Stimulated activated CD4-positive, alpha-beta T cell treated with anti-CD3 and anti-CD28 coated beads, Interleukin-4, amount 100 ng/mL, for 4 hours (primary cell): ENCODE data around the gene KRTAP22-2.

ENCODE experiments used
- DNase-seq, 2 experiments: peaks; one replicate each; pipeline ENCODE4 v3.0.0-alpha.2; 2020

The KRTAP22-2 gene

DNA sequence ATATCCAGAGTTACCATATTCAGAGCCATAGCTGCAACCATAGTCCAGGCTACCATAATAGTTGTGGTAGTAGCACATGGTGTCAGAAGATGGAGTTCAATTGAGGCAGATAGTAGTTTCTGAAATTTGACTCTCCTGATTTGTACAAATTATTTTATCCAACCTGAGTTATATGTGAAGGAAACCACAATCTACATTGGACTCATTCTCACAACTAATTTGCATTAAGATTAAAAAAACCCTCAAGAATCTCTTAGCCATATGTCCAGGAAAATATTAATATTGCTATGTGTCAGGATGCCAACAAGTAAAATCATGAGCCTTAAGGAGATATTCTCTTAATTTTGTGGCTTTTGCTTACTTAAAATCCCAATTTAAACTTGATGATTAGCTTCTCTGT, at the start of gene KRTAP22-2:
Gene KRTAP22-2, minus strand, starts transcription at position 101 of the 400 bp plus-strand sequence.
- no peak for DNase-seq

DNA sequence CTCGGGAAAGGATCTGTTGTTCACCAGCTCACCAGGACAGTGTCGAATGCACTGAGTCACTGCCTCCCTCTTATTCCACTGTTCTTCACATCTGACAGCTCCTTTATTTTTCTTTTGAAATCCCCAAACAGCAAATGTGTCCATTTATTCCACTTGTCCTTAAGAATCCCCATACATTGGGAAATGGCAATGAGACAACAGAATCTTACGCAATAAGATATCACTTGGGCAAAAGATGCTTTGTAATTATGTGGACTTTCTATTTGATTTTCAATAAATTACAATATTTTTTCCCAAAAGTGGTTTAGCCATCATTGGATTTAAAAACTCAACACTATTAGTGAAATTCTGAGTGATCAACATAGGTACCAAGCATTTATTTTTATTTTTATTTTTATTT, 48.5 kb upstream of the KRTAP22-2 start:
- DNase-seq, result no peak

DNA sequence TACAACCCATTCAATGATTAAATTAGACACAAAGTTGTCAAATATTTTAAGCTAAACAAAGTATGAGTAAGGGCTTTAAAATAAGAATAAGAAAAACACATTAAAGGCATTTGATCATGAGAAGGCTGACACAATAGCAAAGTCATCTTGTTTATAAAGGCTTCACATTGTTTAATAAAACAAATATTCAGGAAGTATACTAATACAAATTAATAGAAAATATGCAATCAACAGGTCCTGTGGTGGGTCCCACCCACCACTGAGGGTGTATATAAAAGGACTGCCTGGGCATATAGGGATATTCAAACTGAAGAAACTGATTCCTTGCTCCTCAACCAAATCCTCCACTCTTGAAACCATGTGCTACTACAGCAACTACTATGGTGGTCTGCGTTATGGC, 44.7 kb upstream of the KRTAP22-2 start, which contains the start of gene KRTAP20-2:
Gene KRTAP20-2, plus strand, starts transcription at position 301 of the 400 bp plus-strand sequence. Its CDS starts 58 bp downstream, at position 359.
- DNase-seq, result no peak

DNA sequence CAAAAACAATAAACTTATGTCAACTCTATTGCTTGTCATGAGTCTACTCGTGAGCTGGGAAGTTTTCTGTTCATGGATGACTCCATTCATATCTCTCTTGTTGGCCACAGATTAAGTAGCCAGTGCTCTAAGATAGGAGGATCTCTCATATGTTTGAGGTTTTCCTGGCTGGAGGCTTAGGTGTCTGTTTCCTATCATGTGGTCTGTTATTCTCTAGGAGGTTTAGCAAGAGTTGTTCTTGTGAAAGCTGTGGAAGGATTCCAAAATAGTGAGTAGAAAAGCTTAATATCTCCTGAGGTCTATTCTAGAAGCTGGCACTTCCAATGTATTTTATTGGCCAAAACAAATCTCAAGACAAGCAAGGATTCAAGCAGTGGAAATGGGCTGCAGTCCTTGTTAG, 39.0 kb upstream of the KRTAP22-2 start:
- no peak for DNase-seq

DNA sequence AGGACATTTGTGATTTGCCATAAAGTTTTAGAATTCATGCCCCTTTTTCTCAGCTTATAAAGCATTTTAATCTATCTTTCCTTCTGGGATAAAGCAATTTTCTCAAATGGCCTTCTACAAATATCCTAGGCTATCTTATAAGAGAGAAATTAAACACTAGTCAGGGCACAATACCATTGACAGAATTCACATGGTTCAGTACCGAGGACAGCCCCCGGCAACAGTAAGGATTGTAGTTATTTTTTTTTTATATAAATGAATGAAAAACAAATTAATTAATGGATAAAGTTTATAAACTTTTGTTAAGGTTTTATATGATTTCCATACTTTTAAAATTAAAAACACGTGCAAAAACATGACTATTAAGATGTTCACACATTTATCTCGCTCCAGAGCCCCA, 37.9 kb upstream of the KRTAP22-2 start:
- no peak for DNase-seq

DNA sequence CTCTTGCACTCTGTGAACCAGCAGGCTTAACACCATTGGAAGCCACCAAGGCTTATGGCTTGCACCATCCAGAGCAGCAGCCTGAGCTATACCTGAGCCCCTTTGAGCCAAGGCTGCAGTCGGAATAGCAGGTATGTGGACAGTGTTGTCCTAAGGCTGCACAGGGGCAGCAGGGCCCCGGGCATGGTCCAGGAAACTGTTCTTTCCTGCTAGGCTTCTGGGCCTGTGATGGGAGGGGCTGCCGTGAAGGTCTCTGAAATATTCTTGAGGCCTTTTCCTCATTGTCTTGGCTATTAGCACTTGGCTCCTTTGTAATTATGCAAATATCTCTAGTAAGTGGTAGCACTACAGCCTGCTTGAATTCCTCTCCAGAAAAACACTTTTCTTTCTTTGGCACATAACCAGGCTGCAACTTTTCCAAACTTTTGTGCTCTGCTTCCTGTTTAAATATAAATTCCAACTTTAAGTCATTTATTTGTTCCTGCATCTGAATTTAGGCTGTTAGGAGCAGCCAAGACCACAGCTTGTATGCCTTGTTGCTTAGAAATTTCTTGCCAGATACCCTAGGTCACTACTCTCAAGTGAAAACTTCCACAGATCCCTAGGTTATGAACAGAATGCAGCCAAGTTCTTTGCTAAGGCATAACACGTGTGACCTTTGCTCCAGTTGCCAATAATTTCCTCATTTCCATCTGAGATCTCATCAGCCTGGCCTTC, 35.4 kb upstream of the KRTAP22-2 start:
- DNase-seq, result no peak

DNA sequence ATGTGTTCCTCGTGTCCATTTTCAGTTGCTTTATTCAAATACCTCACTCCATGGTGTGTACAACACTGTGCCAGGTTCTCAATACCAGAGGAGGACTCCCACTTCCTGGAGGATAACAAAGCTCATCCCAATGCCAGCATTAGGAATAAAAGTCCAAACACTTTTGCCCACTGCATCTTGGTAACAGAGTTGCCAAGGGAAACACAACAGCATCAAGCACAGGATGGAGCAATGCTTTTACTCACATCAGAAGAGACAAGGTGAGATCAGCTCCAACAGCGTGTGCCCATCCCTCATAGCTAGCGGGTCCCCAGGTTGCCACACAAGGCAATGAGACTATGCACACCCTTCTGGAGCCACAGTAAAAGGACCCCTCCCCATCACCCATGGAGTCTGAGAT, 33.2 kb upstream of the KRTAP22-2 start:
- DNase-seq, result no peak

DNA sequence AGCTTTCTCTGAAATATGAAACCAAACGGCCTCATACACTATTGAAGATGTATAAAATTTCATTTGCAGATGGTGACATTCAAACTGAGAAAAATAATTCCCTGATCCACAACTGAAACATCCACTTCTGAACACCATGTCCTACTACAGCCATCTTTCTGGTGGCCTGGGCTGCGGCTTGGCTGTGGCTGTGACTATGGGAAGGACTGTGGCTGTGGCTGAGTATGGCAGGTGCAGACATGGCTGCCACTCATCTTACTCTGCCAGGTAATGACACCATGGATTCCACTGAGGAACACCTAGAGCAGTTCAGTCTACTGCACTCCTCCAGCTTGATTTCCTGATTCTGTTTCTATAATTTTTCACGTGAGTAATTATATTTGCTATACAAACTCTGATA, 30.3 kb upstream of the KRTAP22-2 start, which contains the start of gene KRTAP20-4:
Gene KRTAP20-4, plus strand, starts transcription at position 106 of the 400 bp plus-strand sequence.
- DNase-seq, result no peak

DNA sequence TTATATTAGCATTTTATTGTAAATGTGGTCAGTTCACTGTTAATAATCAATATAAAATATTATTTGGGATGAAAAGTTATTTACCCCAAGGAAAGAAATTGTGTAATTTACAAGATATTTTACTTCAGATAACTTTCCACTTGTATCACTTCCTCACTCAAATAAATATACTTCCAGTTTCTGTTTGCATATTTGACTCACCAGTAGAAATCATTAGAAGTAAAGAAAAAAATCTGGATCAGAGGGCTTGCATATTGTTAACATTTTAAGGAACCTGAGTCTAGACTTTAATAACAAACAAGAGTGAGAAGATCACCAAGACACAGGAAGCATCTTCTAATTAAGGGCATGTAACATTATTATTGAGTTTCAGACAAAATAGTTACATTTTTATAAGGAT, 29.9 kb upstream of the KRTAP22-2 start:
- no peak for DNase-seq

DNA sequence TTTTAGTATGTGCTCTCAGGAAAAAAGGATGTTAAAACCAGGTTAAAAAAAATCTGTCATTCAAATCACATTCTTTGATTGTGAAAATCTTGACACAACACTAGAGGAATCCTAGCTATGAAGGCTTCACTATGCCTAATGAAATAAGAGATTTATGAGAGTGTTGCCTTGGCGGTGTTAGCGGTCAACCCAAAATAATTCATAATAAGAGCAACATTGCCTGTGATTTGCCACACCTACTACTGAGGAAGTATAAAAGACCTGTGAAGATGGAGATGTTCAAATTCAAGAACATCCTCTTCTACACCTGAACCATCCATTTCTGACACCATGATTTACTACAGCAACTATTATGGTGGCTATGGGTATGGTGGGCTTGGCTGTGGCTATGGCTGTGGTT, 25.9 kb upstream of the KRTAP22-2 start, which contains the start of gene KRTAP20-1:
Gene KRTAP20-1, plus strand, starts transcription at position 301 of the 400 bp plus-strand sequence. Its CDS starts 30 bp downstream, at position 331.
- DNase-seq, result no peak

DNA sequence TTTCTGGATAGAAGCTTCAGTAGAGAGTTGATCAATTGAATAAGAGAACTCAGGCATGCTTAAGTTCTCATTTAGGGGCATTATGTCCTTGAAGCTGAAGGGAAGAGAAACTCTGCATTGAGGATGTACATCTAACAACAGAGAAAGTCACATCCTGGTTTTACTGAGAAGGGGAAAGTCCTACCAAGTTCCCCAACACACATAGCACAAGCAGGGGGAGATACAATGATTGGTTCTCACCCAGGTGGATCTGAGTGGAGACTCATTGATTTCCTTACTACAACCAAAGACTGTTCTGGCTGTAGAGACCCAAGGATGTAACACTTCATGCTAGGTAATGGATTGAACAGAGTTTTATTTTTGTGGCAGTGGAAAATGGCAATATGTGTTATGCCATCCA, 25.0 kb upstream of the KRTAP22-2 start:
- DNase-seq, result no peak

DNA sequence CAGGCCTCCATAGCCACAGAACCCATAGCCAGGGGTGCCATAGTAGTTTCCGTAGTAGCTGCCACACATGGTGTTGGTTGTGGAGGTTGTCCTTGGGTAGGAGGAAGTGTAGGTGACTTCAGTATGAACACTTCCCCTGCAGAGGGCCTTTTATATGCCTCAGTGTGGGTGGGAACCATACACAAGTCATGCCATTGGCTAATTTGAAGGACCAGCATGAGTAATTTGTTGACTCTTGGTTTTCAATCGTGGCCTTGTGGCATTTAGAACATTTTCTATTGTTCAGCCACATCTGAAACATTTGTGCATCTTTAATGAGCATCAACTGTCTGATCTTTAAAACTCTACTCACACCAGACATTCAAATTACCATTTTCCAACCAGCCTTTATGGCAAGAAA, 23.6 kb upstream of the KRTAP22-2 start, which contains the start of gene KRTAP6-1:
Gene KRTAP6-1, minus strand, starts transcription at position 95 of the 400 bp plus-strand sequence. Its CDS starts 26 bp downstream, at position 69.
- no peak for DNase-seq

DNA sequence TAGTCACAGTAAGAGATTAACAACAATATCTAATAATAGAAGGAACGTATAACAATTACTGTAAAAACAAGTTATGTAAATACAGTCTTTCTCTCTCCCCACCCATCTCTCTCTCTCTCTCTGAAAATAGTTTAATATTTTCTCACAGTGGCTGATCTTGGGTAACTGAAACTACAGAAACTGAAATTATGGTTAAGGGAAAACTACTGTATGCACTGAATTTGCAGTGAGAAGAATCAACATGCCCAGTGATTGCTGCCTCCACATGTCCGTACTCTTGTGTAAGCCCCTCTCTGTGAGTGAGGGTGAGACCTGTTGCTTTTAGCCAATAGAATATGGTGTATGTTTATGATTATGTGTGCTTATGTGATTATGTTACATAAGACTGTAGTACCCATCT, 21.9 kb upstream of the KRTAP22-2 start:
- no peak for DNase-seq

DNA sequence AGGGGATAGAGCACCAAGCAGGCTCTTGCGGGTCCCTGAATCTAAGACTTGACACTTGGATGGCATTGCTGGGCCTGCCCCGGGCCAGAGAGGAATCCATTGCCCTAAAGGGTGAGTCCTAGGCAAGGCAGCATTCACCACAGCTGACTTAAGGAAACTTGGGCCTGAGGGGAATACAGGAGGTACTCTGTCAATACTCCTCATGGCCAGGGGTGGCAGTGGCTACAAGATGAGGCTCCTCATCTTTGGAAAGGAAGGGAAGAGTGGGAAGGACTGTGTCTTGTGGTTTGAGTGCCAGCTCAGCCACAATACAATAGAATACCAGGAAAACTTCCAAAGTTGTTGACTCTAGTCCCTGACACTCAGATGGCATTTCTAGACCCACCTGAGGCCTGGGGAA, 15.8 kb upstream of the KRTAP22-2 start:
- DNase-seq, result no peak

DNA sequence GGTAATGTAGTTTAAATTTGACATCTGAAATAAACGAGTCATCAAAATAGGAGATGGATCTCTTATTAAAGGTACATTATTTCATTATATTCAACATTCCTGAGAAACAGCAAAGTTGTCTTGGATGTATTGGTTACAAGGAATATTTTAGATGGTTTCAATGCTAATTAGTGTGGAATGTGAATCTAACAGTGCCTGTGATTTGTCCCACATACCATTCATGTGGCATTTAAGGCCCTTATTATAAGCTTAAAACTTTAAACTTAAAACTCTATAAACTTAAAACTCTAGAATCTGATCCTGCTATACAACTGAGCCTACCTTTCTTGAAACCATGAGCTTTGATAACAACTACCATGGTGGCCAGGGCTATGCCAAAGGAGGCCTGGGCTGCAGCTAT, 10.6 kb upstream of the KRTAP22-2 start, which contains the start of gene KRTAP22-1:
Gene KRTAP22-1, plus strand, starts transcription at position 301 of the 400 bp plus-strand sequence.
- no peak for DNase-seq

DNA sequence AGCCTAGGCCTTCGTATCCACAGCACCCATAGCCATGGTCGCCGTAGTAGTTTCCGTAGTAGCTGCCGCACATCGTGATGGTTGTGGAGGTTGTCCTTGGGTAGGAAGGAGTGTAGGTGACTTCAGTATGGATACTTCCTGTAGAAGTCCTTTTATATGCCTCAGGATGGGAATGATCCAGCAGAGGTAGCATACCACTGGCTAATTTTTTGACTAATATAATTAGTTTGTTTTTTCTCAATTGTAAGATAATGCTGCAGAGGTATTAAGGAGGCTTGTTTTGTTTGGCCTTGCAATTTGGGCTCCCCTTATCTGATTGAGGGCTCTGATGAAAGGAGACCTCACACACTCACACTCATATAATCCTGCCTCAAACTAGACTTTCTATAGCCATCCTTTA, 8.6 kb upstream of the KRTAP22-2 start, which contains the start of gene KRTAP6-2:
Gene KRTAP6-2, minus strand, starts transcription at position 101 of the 400 bp plus-strand sequence. Its CDS starts 28 bp downstream, at position 73.
- no peak for DNase-seq

DNA sequence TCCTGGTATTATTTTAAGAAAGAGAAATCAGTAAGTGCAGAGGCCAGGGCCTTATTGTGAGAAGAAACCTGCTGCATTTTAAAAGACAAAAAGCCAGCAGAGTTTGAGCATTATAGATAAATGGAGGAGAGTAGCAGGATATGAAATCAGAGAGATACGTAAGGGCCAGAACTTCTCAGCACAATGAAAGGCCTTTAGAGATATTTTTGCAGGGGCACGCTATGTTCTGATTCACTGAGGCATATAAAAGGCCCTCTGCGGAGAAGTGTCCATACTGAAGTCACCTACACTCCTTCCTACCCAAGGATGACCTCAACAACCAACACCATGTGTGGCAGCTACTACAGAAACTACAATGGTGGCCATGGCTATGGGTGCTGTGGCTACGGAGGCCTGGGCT, 1.9 kb upstream of the KRTAP22-2 start, which contains the start of gene KRTAP6-3:
Gene KRTAP6-3, plus strand, starts transcription at position 301 of the 400 bp plus-strand sequence. Its CDS starts 6 bp downstream, at position 307.
- DNase-seq, result no peak

DNA sequence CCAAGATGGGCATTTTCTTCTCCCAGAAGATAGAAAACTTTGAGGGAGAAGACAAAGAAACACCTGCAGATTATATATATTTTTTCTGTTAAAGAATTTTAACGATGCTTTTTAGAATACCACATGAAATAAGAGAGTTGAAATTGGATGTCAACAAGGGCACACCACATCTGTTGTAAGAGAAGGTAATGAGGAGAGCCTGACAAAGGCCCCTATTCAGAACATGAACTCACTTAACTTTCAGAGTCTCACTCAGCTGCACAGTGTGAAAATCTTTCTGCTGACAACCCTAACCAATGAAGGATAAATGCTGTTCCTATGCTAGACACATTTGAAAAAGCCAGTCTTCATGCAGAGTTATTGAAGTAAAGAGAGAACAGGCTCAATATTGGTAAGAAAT, 7.3 kb downstream of the KRTAP22-2 start:
- DNase-seq, result no peak

DNA sequence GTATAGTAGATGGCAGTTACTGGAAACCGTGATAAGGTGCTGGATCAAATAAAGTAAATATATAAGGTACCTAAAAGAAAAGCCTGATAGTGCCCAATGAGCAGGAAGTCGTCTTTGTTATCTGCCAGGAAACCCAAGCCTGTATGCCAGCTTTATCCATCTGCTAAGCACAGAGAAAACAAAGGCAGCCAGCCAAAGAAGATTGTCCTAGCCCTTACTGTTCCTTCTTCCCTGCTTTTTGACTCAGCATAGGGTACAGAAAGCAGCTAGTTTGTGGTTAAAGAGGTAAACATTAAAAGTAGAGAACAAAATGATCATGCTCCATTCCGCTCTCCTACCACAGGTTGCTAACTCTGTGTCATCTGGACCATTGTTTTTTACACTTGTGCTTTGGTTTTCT, 10.1 kb downstream of the KRTAP22-2 start:
- DNase-seq, result no peak

DNA sequence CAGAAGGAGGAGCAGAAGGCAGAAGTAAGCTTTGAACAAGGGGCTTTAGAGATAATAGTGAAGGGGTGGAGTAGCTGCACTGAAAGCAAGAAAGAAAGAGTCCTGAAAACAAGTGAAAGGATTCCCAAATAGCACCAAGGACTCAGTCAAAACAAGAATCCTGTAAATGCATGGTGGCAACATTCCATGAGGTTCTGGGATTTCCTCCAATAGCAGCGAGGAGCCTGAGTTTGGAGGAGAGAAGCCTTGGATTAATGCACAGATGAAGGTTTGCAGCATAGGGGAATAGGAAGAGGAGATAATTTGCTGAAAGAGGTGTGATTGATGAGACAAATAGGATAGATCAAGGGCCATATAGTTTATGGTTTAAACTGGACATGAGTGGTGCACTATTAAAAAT, 10.9 kb downstream of the KRTAP22-2 start:
- DNase-seq, result no peak

DNA sequence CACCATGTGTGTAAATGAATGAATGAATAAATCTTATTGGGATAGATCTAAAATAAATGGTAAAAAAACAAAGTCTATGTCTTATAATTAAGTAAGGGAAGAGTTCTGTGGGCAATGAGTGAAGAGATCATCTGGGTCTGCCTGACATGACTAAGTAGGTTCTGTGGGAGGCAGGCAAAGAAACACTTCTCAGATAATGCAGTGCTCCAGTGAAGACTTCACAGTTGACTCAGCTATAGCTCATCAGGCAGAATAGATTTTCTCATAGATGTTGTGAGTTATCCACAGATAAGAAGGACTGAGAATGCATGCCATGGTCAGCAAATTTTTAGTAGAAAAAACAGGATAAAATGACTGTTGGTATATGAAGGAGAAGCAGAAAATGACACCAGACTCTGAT, 12.4 kb downstream of the KRTAP22-2 start:
- no peak for DNase-seq

DNA sequence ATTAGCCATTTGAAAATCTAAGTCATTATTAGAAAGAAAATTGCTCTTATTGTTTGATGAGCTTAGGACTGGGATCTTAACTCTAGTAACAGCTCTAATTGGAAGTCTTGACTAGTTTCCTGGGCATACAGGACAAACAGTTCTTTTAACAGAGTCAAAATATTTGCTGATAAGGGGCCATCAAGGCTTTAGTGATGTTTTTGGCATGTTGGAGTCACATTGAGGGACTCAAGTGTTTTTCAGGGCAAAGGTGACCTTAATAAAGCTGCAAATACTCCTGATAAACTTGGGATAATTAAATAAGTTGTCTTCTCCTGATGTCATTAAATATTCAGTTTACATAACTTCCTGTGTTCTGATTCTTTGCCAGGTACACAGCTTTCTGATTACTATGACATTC, 22.6 kb downstream of the KRTAP22-2 start:
- DNase-seq, result no peak

DNA sequence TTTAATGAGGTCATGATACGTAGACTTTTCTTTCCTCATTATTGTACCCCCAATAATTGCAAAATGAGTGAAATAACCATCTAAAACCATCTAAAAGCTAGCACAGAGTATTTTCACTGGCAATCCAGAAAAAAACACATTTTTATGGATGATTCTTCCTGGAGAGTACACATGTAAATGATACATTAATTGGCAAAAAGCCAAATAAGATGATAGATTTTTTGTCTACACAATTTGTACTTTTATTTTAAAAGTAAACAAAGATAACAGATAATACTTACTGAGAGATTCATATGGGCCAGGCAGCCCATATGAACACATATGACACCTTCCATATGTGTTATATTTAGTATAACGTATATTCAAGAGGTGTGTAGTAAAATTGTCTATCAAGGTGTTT, 26.6 kb downstream of the KRTAP22-2 start:
- DNase-seq, result no peak

DNA sequence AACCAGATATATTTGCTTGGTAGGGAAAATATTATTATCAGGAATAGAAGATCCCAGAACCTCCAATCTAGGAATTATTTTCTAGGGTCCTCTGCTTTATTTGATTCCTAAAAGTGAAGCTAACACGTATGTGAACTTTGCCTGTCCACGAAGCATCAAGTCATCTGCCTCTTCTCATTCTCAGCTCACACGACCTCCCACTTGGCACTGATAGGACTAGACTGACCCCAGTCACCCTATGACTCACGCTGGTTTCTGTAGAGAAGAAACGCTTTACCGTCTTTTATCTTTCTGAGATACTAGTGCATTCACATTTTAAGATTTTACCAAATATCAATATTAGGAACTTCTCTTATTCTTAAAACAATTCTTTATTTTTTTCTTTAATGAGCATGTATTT, 27.1 kb downstream of the KRTAP22-2 start:
- no peak for DNase-seq
